Eye (tissue), 1 donor: ENCODE measurements around the gene MCTP1.
"Not testable (repeated sequence)": the region's sequence is repeated elsewhere in the genome, so short reads cannot be mapped to it uniquely, and the experiment has no call there.

Experiments
- DNase-seq: peaks from one replicate; pipeline ENCODE4 v3.0.0-alpha.2; 2015

MCTP1 gene

DNA sequence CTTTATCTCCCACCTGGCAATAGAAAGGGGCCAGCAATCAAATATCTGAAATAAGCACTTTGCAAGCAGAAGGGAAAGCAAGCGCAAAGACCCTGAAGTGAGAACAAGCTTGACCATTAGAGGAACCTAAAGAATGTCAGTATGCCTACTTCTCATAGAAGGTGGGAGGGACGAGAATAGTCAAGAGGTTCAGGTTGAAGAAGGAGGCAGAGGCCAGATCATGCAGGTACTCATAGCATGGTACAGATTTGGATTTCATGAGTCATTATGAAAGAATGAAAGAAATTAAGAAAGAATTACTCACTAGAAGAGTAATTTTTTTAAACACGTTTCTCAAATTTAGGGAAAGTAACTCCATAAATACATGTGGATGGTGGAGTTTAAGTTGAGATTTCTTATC is 33.7 kb downstream of the MCTP1 start:
- DNase-seq, result no peak

DNA sequence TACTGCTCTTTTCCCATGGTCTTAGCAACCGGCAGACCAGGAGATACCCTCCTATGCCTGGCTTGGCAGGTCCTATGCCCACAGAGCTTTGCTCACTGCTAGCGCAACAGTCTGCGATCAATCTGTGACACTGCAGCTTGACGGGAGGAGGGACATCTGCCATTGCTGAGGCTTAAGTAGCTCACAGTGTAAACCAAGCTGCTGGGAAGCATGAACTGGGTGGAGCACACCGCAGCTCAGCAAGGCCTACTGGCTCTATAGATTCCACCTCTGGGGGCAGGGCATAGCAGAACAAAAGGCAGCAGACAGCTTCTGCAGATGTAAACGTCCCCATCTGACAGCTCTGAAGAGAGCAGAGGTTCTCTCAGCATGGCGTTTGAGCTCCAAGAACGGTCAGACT is 40.4 kb downstream of the MCTP1 start:
- no peak for DNase-seq

DNA sequence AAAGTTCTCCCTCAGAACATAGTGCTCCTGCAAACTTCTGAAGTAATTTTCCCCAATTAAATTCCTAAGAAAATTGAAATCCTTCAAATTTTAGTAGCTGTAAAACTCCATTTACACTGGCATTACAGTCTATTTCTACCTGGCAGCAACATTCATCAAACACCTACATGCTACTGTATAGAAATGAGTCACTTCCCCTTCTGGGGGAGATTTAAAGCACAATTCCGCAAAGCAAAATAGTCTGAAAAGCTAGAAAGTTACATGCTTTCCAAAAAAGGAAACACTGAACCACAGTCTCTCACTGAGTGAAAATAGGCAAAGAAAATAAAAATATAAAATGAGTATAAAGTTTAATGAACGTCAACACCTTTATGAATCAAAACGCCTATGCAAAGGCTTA is 43.3 kb downstream of the MCTP1 start:
- DNase-seq, result no peak

- no peak for DNase-seq
Measured at GRCh38 chr5:95241161-95241560, 43.7 kb downstream of the MCTP1 start.

DNA sequence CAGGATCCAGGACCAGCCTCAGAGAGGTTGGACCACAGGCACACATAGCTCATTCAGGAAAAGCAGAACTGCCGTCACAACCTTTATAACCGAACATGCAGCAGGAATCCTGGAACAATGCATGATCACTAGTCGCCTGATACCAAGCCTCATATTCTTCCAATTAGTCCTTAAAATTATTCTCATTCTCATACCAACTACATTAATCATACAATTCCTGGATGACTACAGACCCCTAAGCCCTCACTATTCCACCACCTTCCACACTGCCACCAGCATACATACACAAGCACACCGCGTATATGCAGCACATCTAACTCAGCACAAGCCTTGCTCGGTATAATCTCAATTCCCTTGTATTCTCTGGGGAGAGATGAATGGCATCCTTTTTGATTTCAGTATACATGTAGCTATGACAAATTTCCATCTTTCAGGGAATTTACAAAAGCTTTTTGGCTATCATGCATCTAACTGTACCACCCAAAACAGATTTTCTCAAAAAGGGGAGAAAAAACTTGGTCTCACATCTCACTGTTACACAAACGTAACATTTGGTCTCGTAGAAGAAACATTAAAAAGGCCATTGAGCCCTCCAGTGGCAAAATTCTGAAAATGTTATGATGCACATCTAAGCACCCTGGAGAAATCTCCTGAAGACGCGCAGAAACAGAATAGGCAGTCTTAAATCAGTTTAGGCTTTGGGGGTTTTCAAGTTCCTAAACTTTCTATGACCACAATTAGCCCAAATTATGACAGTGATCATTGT is 46.2 kb downstream of the MCTP1 start:
- peak; percentile 60 for DNase-seq

GRCh38 chr5:95237324-95237723 is 47.6 kb downstream of the MCTP1 start:
- DNase-seq, result no peak

DNA sequence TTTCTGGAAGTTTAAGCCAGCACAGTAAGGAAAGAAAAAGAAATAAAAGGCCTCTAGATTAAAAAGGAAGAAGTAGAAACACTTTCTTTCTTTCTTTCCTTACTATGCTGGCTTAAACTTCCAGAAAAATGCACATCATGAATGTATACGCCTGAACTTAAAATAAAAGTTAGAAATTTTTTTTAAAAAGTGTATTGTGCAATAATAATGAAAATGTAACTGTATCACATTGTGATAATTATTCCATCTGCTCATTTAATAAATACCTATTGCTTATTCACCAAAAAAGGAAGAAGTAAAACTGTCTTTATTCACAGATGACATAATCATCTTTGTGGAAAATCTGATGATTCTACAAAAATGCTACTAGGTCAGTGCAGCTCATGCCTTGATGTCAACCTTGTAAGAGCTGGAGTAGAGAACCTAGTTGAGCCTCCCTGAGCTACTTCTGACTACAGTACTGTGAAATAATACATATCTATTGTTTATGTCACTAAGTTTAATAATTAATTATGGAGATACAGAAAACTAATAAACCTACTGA is 49.4 kb downstream of the MCTP1 start:
- DNase-seq, result no peak

GRCh38 chr5:95229646-95230045 is 55.2 kb downstream of the MCTP1 start:
- no peak for DNase-seq

GRCh38 chr5:95224701-95225459 is 60.0 kb downstream of the MCTP1 start:
- DNase-seq, result no peak

DNA sequence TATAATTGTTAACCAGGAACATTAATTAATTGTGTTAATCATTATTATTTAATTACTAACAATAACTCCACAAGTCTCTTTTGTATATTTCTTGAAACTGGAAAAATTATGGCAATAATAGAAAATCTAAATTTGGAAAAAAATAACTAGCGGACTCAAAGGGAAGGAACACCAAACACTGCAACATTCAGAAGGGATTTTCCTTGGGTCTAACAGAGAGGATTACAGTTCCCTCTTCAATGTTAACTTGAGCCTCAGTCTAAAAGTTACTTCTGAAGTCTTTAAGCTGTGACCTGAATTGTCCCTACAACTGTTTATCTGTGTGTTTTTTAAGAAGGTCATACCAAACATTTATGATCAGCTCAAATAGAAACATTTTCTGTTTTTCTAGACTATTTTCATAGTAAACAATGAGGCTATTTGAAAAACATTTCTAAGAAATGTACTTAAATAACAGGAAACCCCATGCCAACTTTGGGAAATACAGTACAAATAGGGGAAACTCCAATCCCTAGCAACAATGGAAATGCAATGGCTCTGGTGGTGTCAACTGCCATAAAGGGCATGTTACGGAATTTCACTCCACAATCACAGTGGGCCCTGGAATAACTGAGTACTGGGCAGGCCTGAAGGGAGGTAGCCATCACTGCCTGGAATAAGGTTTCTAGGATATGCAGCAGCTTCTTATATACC is 61.2 kb downstream of the MCTP1 start:
- no peak for DNase-seq

DNA sequence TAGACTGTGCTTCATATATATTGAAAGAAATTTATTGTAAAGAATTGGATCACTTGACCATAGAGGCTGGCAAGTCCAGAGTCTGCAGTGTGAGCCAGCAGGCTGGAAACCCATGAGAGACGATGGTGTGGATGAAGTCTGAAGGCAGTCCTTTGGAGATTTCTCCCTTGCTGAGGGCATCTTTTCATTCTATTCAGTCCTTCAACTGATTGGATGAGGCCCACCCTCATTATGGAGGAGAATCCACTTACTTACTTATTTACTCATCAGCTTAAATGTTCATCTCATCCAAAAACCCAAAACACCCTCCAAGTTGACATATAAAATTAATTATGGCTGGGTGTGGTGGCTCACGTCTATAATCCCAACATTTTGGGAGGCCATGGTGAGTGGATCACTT is 62.1 kb downstream of the MCTP1 start:
- DNase-seq, result no peak

DNA sequence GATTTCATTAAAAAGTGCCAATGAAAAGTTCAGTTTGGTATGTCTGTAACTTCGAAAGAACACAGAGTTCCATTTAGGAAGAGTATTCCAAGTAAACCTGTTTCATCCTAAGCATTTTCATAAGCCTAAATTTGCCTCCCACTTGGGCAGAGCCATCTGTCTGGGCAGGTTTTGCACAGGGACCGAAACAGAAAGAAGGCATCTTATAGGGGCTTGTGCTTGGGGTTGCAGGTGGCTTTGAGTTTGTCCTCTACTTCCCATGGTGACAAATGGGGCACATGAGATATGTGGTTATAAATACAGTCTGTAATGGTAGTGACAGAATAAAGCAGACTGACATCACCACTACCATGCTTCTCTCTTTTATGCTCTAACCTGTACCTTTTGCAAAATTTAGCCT is 63.7 kb downstream of the MCTP1 start:
- DNase-seq, result no peak

DNA sequence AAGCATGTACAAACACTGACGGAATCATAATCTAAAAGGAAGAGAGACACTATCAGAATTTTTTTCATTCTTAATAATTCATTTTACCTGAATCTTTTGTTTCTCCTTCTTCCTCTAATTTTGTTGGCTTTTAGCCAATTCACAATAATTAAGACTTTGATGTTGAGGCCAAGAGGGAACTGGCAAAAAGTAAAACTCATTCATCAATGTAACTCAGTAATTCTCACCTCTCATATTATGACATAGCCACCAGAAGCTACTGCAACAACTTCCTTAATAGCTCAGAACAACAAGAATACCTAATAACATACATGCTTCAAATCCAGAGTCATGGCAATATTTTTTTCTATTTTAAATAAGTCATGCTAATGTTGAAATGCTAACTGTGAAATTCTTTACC is 64.5 kb downstream of the MCTP1 start:
- DNase-seq, result no peak

DNA sequence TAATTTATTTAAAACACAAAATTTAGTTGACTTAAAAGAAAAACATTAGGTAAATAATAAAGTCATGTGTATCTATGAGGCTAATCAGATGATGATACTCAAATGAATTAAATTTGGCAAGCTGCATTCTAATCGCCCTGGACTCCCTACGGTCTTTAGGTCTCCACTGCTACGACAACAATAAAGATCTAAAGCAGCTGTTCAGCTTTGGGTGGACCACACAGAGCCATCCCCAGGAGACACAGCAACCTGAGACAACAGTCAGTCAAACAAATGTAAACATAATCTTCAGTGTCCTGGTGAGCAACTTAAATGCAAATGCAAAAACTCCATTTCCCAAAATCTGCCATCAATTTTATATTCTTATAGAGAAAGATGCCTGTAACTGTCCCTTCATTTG is 65.5 kb downstream of the MCTP1 start:
- DNase-seq, result no peak

DNA sequence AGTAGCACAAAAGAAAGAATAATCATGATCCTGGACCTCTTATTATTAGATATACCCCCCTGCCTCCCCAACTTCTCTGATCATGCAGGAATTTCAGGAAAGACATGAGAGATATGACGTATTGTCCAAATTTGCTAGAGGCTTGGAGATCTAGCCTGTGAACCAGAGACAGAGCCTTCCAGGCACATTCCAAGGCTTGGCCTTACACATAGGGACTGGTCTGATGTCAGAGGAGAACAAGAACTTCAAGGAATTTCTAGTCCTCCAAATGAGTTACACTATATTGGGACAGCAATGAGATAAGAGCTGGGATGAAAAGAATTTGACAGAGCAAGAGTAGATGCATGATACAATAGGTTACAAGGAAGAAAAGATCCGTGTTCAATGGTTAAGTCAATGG is 67.0 kb downstream of the MCTP1 start:
- DNase-seq, result no peak

DNA sequence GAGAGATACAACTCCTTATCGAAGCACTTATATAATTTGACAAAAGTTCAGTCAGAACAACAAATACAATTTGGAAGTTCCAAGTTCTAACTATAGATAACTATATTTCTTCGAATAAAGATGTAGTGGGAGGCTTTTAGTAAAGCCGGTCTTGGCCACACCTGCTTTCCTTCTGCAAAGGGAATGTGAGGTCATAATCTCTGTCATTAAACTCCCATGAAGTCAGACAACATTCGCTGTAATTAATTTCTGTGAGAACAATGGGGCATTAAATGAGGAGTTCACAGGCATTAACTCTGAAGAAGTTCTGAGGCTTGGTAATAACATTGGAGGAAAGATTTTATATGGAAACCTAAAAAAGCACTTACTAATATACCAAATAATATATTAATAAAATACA is 67.5 kb downstream of the MCTP1 start:
- no peak for DNase-seq

DNA sequence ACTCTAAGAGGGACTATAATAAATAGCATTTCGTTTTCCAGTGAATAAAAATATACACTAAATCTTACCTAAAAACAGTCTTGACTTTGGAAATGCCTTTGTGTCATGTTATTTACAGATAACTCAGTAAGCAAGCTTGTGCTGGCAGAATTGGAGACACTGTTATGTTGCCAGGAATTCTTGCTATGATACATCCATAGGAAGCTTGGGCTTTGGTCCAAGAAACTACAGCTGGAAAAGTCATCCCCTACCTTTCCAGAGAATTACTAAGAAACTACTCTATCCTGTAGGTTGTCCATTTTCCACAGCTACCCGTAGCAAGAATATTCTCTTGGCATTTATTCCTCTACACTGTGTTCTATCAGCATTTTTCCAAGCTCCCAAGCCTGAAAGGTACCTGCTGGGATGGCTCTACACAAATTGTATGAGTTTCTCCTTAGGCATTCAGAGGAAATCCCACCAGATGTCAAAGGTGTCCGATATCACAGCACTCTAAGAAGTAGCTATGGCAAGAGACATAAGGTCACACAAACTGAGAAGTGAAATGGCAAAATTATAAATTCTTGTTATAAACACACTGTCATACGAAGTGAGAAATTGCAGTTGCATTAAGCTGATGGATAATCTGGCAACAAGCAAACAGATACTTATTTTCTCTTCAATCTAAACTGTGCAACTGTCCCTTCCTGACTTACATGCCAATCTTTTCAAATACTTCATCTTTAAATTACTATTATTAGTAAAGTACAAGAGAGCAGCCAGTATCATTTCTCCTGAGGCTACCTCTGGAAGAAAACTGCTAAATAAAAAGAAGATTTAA is 68.5 kb downstream of the MCTP1 start:
- no peak for DNase-seq

DNA sequence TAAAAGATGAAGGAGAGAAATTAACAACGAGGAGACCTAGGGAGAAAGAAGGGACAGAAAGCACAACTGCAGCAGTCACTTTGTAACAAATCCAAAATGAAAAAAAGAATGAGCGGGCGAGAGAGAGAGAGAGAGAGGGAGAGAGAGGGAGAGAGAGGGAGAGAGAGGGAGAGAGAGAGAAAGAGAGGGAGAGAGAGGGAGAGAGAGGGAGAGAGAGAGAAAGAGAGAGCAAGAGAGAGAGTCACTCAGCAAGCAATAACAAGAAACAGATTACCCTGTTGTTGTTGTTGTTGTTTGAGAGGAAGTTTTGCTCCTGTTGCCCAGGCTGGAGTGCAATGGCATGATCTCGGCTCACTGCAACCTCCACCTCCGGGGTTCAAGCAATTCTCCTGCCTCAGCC is 77.1 kb downstream of the MCTP1 start:
- not testable (repeated sequence) for DNase-seq

DNA sequence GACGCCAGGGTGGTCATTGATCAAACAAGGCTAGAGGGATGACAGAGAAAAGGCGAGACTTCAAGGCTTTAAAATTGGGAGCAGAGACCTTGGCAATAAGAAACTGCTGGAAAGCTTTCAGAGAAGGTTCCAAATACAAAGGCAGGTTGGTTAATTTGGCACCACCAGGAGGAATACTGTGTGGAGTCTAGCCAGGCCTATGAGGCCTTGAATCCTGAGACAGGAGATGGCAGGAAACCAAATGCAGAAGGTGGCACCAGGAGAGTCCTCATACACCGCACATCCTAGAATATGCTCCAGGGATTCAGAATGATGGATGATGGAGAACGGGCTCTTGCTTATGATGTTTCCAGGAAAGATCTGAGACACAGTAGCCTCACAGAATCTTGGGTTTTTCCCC is 90.0 kb downstream of the MCTP1 start:
- DNase-seq, result no peak

DNA sequence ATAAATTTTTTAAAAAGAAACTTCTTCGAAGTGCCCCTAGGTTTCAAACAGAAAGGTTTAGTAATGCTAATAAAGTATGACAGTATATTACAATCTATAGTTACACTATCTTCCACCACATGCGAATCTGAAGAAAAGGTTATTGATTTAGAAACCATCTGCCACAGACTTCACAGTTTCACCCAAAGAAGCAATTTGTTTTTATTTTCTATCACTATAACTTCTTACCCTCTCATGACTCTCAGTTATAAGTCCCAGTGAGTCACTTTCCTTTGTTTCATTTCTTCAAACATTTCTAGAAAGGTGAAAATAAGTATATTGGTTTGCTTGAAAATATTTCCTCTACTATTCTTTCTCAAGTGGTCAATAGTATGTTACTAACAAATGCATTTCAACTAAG is 93.6 kb downstream of the MCTP1 start:
- no peak for DNase-seq

GRCh38 chr5:95184924-95185323 is 100.0 kb downstream of the MCTP1 start:
- no peak for DNase-seq

DNA sequence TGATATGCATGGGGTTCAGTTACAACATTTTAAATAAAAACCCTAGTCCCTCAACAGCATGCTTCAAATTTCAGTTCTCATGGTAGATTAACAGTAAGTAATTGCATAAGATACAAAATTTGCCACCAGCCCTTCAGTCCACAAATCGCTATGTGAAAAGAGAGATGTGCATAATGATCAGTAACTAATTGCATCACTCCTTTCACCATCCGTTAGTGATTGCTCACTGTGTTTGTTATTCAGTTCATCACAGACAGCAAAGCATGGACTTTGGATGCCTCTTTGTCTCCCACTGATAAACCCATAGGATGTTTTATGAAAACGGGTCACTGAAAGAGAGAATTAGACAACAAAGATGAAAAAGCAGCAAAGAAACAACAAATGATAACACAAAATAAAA is 103.2 kb downstream of the MCTP1 start:
- DNase-seq, result no peak
